ENCODE data around the gene ZNF469. TPM values are rescaled to one million over a fixed set of nuclear protein-coding genes. Genes with fewer than 3 reads are reported as not detected.

Gene ZNF469
- total and polyA plus RNA-seq, 9 of the 15 experiments (the other 6 are each of a cell fraction or from before 2014, with no cell fraction given), result 0.01 to 0.04 TPM; not detected in 7

DNA sequence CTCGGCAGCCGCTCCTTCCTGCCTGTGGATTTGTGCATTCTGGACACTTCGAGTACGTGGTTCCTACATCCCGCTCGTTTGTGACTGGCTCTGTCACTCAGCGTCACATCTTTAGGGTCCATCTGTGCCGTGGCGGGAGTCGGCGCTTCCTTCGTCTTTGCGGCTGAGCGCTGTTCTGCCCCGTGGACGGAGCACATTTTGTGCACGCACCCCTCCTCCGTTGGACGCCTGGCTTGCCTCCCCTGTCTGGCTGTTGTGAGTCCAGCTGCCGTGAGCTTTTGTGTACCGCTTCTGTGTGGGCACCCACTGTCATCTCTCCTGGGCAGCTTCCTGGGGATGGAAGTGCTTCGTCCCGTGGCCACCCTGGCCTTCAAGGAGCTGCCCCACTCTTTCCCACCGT is 6.4 kb downstream of the ZNF469 start:
- ChIA-PET POLR2A (interaction anchor here (0.7 to 2.2 kb wide), 3 partner anchors 11 to 582 kb away, joined by 3 to 5 read pairs (median 3); no protein-coding TSS in a partner anchor), CTCF (ENCODE audit: low intra/inter-chr PET ratio) (no interaction called here)
- intact Hi-C loops (cut with micrococcal nuclease), result no loop called here
- peak; percentile 66 for FAIRE-seq
- H3K36me3 ChIP-seq (ENCODE audit: control insufficient read depth, insufficient read depth, low read length), result no peaks in the 10 kb centered on the region
- BruUV-seq (replicated peaks), result no TSS peak
- H3K79me2 ChIP-seq (ENCODE audit: control insufficient read depth, insufficient read depth, low read length), result no peaks in the 10 kb centered on the region
- H3K9me1 ChIP-seq (ENCODE audit: control insufficient read depth, insufficient read depth, low read length), result no peaks in the 10 kb centered on the region
- no peak for DNase-seq (ENCODE audit: extremely low read depth in 1 of 4, low spot score in 3 of 4)
- 2% methylated on average over 20 of the region's 24 CpGs for WGBS (ENCODE audit: insufficient coverage, low coverage, missing lambda C conversion rate)
- peaks cover 70 to 98% of the 10 kb centered on the region in 2 experiments for H3K27me3 ChIP-seq (ENCODE audit: control insufficient read depth in 2 of 2, insufficient read depth in 2 of 2, low read length in 2 of 2)
- in situ Hi-C loops (cut with MboI), result no loop called here
- H3K4me3 ChIP-seq, result no peak overlapping the region
- no peak overlapping the region for H3K9ac ChIP-seq (ENCODE audit: insufficient read depth in 1 of 2, low read depth in 2 of 2, low read length in 2 of 2)
- no peak overlapping the region for H3K27ac ChIP-seq (ENCODE audit: extremely low read depth, low read depth, low read length)
- H2AFZ ChIP-seq (ENCODE audit: low read depth, low read length), result no peak overlapping the region
- H4K20me1 ChIP-seq (replicated peaks; ENCODE audit: control insufficient read depth, insufficient read depth, low read length), result peaks cover 22% of the 10 kb centered on the region; the same call in 1 of the 2 replicates
- ATAC-seq, result no peak
- H3K9me3 ChIP-seq (replicated peaks; ENCODE audit: control insufficient read depth, insufficient read depth, low read depth, low read length), result no peaks in the 10 kb centered on the region
- no peak overlapping the region for H3K4me2 ChIP-seq (ENCODE audit: insufficient read depth, low read length)
- TF ChIP-seq ZNF184 (CRISPR knock-in tag; IDR thresholded peaks at IDR 0.05), result no peak
- TF ChIP-seq EZH2 (IDR thresholded peaks at IDR 0.05; ENCODE audit: borderline replicate concordance, low read depth, low read length), result peak; percentile 72; the same call in 1 of the 2 replicates
- peaks cover 0 to 28% of the 10 kb centered on the region in 2 experiments; a peak in 1 of 5 replicates for H3K4me1 ChIP-seq (replicated peaks in 1 of 2; ENCODE audit: control insufficient read depth in 2 of 2, insufficient read depth in 2 of 2, low read length in 2 of 2)

DNA sequence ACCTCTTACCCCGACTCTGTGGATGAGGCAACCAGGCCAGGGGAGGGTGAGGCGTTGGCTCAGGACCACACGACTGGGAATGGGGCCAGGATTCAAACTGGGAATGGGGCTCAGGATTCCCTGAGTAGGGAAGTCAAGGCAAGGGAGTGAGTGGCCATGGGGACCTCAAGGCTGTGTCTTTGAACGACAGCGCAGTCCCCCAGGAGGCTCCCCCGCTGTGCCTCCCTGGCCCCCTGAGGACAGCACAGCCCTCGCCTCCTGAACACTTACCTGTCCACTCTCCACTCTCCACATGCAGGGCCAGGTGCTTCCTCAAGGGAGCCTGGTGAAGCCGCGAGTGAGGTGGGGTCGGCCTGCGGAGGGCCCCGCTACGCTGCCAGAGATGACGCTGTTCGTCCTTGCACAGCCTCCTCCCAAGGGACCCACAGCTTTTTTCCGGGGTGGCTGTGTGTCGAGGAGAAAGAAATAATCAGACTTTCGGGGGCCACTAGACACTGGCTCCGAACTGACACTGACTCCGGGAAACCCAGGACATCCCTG is 6.9 kb downstream of the ZNF469 start:
- Histone ChIP-seq H3K4me2 (ENCODE audit: insufficient read depth, low read length) (no peak overlapping the region), H4K20me1 (replicated peaks; ENCODE audit: control insufficient read depth, insufficient read depth, low read length) (peaks cover 22% of the 10 kb centered on the region; the same call in 1 of the 2 replicates), H3K9ac (ENCODE audit: insufficient read depth in 1 of 2, low read depth in 2 of 2, low read length in 2 of 2) (no peak overlapping the region; a peak in 1 of 4 replicates), H3K79me2 (ENCODE audit: control insufficient read depth, insufficient read depth, low read length) (no peaks in the 10 kb centered on the region), H3K27ac (ENCODE audit: extremely low read depth, low read depth, low read length) (no peak overlapping the region), H3K9me3 (replicated peaks; ENCODE audit: control insufficient read depth, insufficient read depth, low read depth, low read length) (no peaks in the 10 kb centered on the region), H2AFZ (ENCODE audit: low read depth, low read length) (no peak overlapping the region), H3K9me1 (ENCODE audit: control insufficient read depth, insufficient read depth, low read length) (no peaks in the 10 kb centered on the region), H3K4me3 (no peak overlapping the region), H3K27me3 (ENCODE audit: control insufficient read depth in 2 of 2, insufficient read depth in 2 of 2, low read length in 2 of 2) (peaks cover 70 to 98% of the 10 kb centered on the region in 2 experiments), H3K36me3 (ENCODE audit: control insufficient read depth, insufficient read depth, low read length) (no peaks in the 10 kb centered on the region), H3K4me1 (replicated peaks in 1 of 2; ENCODE audit: control insufficient read depth in 2 of 2, insufficient read depth in 2 of 2, low read length in 2 of 2) (peaks cover 0 to 27% of the 10 kb centered on the region in 2 experiments; a peak in 1 of 5 replicates)
- ChIA-PET POLR2A (interaction anchor here (0.7 kb wide), 1 partner anchor 583 kb away, joined by 3 read pairs; no protein-coding TSS in a partner anchor), CTCF (ENCODE audit: low intra/inter-chr PET ratio) (no interaction called here)
- 13% methylated on average over 19 of the region's 20 CpGs for WGBS (ENCODE audit: insufficient coverage, low coverage, missing lambda C conversion rate)
- FAIRE-seq (no peak), DNase-seq (ENCODE audit: extremely low read depth in 1 of 4, low spot score in 3 of 4) (no peak), ATAC-seq (no peak)
- BruUV-seq (replicated peaks), result no TSS peak
- in situ Hi-C loops (cut with MboI), result no loop called here
- intact Hi-C loops (cut with micrococcal nuclease), result no loop called here
- no peak for TF ChIP-seq XRCC4 (IDR thresholded peaks at IDR 0.05; ENCODE audit: extremely low read depth, insufficient read depth, insufficient read length)
- TF ChIP-seq FOXP1 (CRISPR knock-in tag; IDR thresholded peaks at IDR 0.05), result no peak
- TF ChIP-seq MAFF (IDR thresholded peaks at IDR 0.05; ENCODE audit: low read length), result no peak
- TF ChIP-seq ZNF384 (IDR thresholded peaks at IDR 0.05; ENCODE audit: low read depth, low read length), result no peak
- TF ChIP-seq CAMTA2 (CRISPR knock-in tag; conservative IDR thresholded peaks at IDR 0.05), result no peak
- TF ChIP-seq, protein P1, sequence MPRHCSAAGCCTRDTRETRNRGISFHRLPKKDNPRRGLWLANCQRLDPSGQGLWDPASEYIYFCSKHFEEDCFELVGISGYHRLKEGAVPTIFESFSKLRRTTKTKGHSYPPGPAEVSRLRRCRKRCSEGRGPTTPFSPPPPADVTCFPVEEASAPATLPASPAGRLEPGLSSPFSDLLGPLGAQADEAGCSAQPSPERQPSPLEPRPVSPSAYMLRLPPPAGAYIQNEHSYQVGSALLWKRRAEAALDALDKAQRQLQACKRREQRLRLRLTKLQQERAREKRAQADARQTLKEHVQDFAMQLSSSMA (CRISPR knock-in tag; IDR thresholded peaks at IDR 0.05), result no peak
- no peak for TF ChIP-seq RBM15 (IDR thresholded peaks at IDR 0.05; ENCODE audit: insufficient read depth, low read length)
- TF ChIP-seq ZNF707 (CRISPR knock-in tag; conservative IDR thresholded peaks at IDR 0.05), result no peak
- TF ChIP-seq CREBBP (IDR thresholded peaks at IDR 0.05; ENCODE audit: low read depth, low read length), result no peak
- TF ChIP-seq ZNF699 (CRISPR knock-in tag; IDR thresholded peaks at IDR 0.05; ENCODE audit: insufficient replicate concordance), result no peak
- TF ChIP-seq, protein P2, sequence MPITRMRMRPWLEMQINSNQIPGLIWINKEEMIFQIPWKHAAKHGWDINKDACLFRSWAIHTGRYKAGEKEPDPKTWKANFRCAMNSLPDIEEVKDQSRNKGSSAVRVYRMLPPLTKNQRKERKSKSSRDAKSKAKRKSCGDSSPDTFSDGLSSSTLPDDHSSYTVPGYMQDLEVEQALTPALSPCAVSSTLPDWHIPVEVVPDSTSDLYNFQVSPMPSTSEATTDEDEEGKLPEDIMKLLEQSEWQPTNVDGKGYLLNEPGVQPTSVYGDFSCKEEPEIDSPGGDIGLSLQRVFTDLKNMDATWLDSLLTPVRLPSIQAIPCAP (CRISPR knock-in tag; IDR thresholded peaks at IDR 0.05; ENCODE audit: borderline replicate concordance), result no peak

All from K562 (cell line).